ENCODE results near the gene HIVEP3. TPM values are rescaled to one million over a fixed set of nuclear protein-coding genes. Genes with fewer than 3 reads are reported as not detected.
"Not testable (repeated sequence)": the region's sequence is repeated elsewhere in the genome, so short reads cannot be mapped to it uniquely, and the experiment has no call there.

HIVEP3 gene
- total RNA-seq, 2 donors from 2014 or later = 3.4 to 4.0 TPM

DNA sequence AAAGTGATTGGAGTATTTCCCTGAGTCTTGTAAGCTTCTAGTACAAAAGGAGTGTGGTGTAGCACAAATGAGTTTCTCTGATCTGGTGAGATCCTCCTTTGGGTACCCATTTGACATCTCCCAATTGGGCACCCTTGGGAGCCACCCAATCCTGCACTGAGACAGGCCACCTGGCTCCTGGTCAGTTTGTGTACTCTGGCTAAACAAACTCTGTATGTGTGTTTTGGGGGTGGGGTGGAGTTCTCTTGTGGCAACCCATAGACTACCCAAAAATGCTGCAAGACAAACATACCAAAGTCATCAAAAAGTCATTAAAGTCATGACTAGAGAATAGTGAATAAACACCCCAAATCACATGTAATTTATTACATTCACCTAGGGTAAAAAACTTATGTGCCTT lies 8.4 kb upstream of the HIVEP3 start:
- no peak overlapping the region for H3K4me3 ChIP-seq
- H3K27me3 ChIP-seq = no peaks in the 10 kb centered on the region
- peaks cover 11% of the 10 kb centered on the region for H3K4me1 ChIP-seq
- no peaks in the 10 kb centered on the region for H3K9me3 ChIP-seq
- H3K36me3 ChIP-seq (replicated peaks in 1 of 2; ENCODE audit: insufficient read depth in 1 of 2, low read depth in 2 of 2) = no peaks in the 10 kb centered on the region
- ATAC-seq (no peak), DNase-seq (peak in 1 of 4 donors; percentile 31)
- intact Hi-C loops (cut with DNase I) = no loop called here
- no peak for TF ChIP-seq CTCF (IDR thresholded peaks at IDR 0.05)
- no peak for TF ChIP-seq POLR2A (IDR thresholded peaks at IDR 0.05)
- no peak overlapping the region for H3K27ac ChIP-seq

- no peaks in the 10 kb centered on the region for H3K9me3 ChIP-seq
- intact Hi-C loops (cut with DNase I) = no loop called here
- peaks cover 11% of the 10 kb centered on the region for H3K4me1 ChIP-seq
- no peak for ATAC-seq
- H3K4me3 ChIP-seq = no peak overlapping the region
- TF ChIP-seq POLR2A (IDR thresholded peaks at IDR 0.05) = no peak
- TF ChIP-seq CTCF (IDR thresholded peaks at IDR 0.05) = no peak
- no peaks in the 10 kb centered on the region for H3K36me3 ChIP-seq (replicated peaks in 1 of 2; ENCODE audit: insufficient read depth in 1 of 2, low read depth in 2 of 2)
- WGBS, 2 donors = 32 to 79% methylated on average over 1 of the region's 1 CpG
- H3K27ac ChIP-seq = no peak overlapping the region
- H3K27me3 ChIP-seq = no peaks in the 10 kb centered on the region
- no peak for DNase-seq
Measured at GRCh38 chr1:41925712-41926111, 7.0 kb upstream of the HIVEP3 start.

DNA sequence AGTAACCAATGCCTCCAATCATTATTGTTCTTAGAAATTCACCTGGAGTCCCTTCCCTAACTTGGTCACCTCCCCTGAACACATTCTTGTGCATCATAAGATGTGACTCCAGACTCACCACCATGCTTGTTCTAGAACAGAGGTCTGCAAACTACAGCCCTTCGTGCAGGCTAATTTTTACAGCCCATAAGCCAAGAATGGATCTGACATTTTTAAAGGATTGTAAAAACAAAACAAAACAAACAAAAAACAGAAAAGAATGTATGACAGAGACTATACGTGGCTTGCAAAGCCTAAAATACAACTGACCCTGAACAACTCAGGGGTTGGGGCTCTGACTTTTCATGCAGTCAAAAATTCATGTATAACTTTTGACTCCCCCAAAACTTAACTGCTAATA lies 6.2 kb upstream of the HIVEP3 start:
- TF ChIP-seq POLR2A (IDR thresholded peaks at IDR 0.05) (no peak), CTCF (IDR thresholded peaks at IDR 0.05) (no peak)
- H3K36me3 ChIP-seq (replicated peaks in 1 of 2; ENCODE audit: insufficient read depth in 1 of 2, low read depth in 2 of 2) = no peaks in the 10 kb centered on the region
- no peaks in the 10 kb centered on the region for H3K27me3 ChIP-seq
- DNase-seq (no peak), ATAC-seq (no peak)
- WGBS, 2 donors = 68 to 80% methylated on average over 2 of the region's 2 CpGs
- no peaks in the 10 kb centered on the region for H3K9me3 ChIP-seq
- H3K4me3 ChIP-seq = no peak overlapping the region
- no peak overlapping the region for H3K27ac ChIP-seq
- peaks cover 11% of the 10 kb centered on the region for H3K4me1 ChIP-seq
- intact Hi-C loops (cut with DNase I) = no loop called here

GRCh38 chr1:41921271-41921670 lies 2.5 kb upstream of the HIVEP3 start:
- H3K4me3 ChIP-seq; ATAC-seq; H3K9me3 ChIP-seq; H3K36me3 ChIP-seq (replicated peaks in 1 of 2; ENCODE audit: insufficient read depth in 1 of 2, low read depth in 2 of 2); intact Hi-C loops (cut with DNase I); DNase-seq; H3K27me3 ChIP-seq; H3K27ac ChIP-seq: not testable (repeated sequence)
- peaks cover 22% of the 10 kb centered on the region for H3K4me1 ChIP-seq
- 94 to 95% methylated on average over 2 of the region's 2 CpGs for WGBS, 2 donors

GRCh38 chr1:41920658-41921057 lies 1.9 kb upstream of the HIVEP3 start:
- TF ChIP-seq POLR2A (IDR thresholded peaks at IDR 0.05) (no peak), CTCF (IDR thresholded peaks at IDR 0.05) (no peak)
- intact Hi-C loops (cut with DNase I) = no loop called here
- no peak overlapping the region for H3K4me3 ChIP-seq
- H3K27ac ChIP-seq = no peak overlapping the region
- H3K36me3 ChIP-seq (replicated peaks in 1 of 2; ENCODE audit: insufficient read depth in 1 of 2, low read depth in 2 of 2) = no peaks in the 10 kb centered on the region
- peaks cover 28% of the 10 kb centered on the region for H3K4me1 ChIP-seq
- no peak for DNase-seq
- H3K9me3 ChIP-seq = no peaks in the 10 kb centered on the region
- 80% methylated on average over 2 of the region's 2 CpGs for WGBS, 2 donors
- no peak for ATAC-seq
- H3K27me3 ChIP-seq = no peaks in the 10 kb centered on the region

All from body of pancreas (tissue), 4 donors.